OCI-LY1 (cell line): ENCODE results near the gene RAPH1.

Source experiments
- H2AFZ ChIP-seq: fragments of 200-600 bp; sonication (generic), shearing (Covaris generic); 2 replicates; pipeline ENCODE4 v1.6.0; 2014; ENCODE audit warnings: antibody characterized with exemption, mild to moderate bottlenecking, low read length
- H3F3A ChIP-seq: fragments of 200-600 bp; sonication (generic), shearing (Covaris generic); 2 replicates; pipeline ENCODE4 v1.6.0; 2014; ENCODE audit warnings: mild to moderate bottlenecking, antibody characterized with exemption, low read length, moderate library complexity; ENCODE audit not compliant: insufficient read depth
- H3K27ac ChIP-seq: fragments of 200-600 bp; sonication (generic); 2 replicates; pipeline ENCODE4 v1.5.1; 2014; ENCODE audit warnings: low read length, mixed run types, mild to moderate bottlenecking, low read depth; ENCODE audit not compliant: poor library complexity, severe bottlenecking
- H3K27me3 ChIP-seq: fragments of 200-600 bp; sonication (generic); 2 replicates; pipeline ENCODE4 v1.6.0; 2014; ENCODE audit warnings: antibody characterized with exemption, mild to moderate bottlenecking, low read length, moderate library complexity; ENCODE audit not compliant: insufficient read depth
- H3K36me3 ChIP-seq: fragments of 200-600 bp; sonication (generic); 2 replicates; pipeline ENCODE4 v1.6.1; 2014; ENCODE audit warnings: mild to moderate bottlenecking, antibody characterized with exemption, low read length, moderate library complexity, mixed read lengths; ENCODE audit not compliant: insufficient read depth
- H3K4me1 ChIP-seq: fragments of 200-600 bp; sonication (generic); 2 replicates; pipeline ENCODE4 v1.5.1; 2014; ENCODE audit warnings: mild to moderate bottlenecking, low read length, moderate library complexity; ENCODE audit not compliant: insufficient read depth, severe bottlenecking
- H3K4me2 ChIP-seq: fragments of 200-600 bp; sonication (generic), shearing (Covaris generic); 2 replicates; pipeline ENCODE4 v1.6.1; 2014; ENCODE audit warnings: low read length
- H3K4me3 ChIP-seq: fragments of 200-600 bp; sonication (generic); 2 replicates; pipeline ENCODE4 v1.5.1; 2014; ENCODE audit warnings: low read length, low read depth, mild to moderate bottlenecking, mixed read lengths; ENCODE audit not compliant: poor library complexity, severe bottlenecking
- H3K79me2 ChIP-seq: fragments of 200-600 bp; shearing (Covaris generic); 2 replicates; pipeline ENCODE4 v1.6.1; 2016; ENCODE audit warnings: mixed run types, low read length, mixed read lengths; ENCODE audit not compliant: insufficient read depth
- H3K9ac ChIP-seq: fragments of 200-600 bp; sonication (generic), shearing (Covaris generic); 2 replicates; pipeline ENCODE4 v1.6.1; 2014; ENCODE audit warnings: mild to moderate bottlenecking, low read length, mixed read lengths
- H3K9me2 ChIP-seq: fragments of 200-600 bp; sonication (generic), shearing (Covaris generic); 2 replicates; pipeline ENCODE4 v1.6.1; 2014; ENCODE audit warnings: low read depth, mild to moderate bottlenecking, low read length, mixed read lengths
- H3K9me3 ChIP-seq: fragments of 200-600 bp; shearing (Covaris generic); 2 replicates; pipeline ENCODE4 v1.6.1; 2014; ENCODE audit warnings: low read length, mixed read lengths
- H4K20me1 ChIP-seq: fragments of 200-600 bp; sonication (generic), shearing (Covaris generic); 2 replicates; pipeline ENCODE4 v1.6.0; 2016; ENCODE audit warnings: mild to moderate bottlenecking, low read length; ENCODE audit not compliant: insufficient read depth
- CTCF ChIP-seq: fragments of 200-600 bp; sonication (generic), shearing (Covaris generic); IDR thresholded peaks from 2 replicates; pipeline ENCODE4 v1.5.1; 2017; ENCODE audit warnings: mild to moderate bottlenecking, antibody characterized with exemption, low read length, moderate library complexity, mixed read lengths
- EZH2 ChIP-seq: fragments of 200-600 bp; sonication (generic), shearing (Covaris generic); IDR thresholded peaks from 2 replicates; pipeline ENCODE4 v1.8.0; 2017; ENCODE audit warnings: borderline replicate concordance, mixed run types, mild to moderate bottlenecking, antibody characterized with exemption, low read length, moderate library complexity, mixed read lengths

Gene RAPH1

GRCh38 chr2:203346612-203347011, 188.5 kb downstream of the RAPH1 start:
- no peak overlapping the region for H3K27ac ChIP-seq
- no peaks in the 10 kb centered on the region for H3K9me3 ChIP-seq
- H3K79me2 ChIP-seq: no peaks in the 10 kb centered on the region
- peaks cover 4% of the 10 kb centered on the region; the same call in 1 of the 2 replicates for H3K36me3 ChIP-seq
- TF ChIP-seq EZH2: no peak
- no peak for TF ChIP-seq CTCF
- no peak overlapping the region for H3K4me2 ChIP-seq
- H4K20me1 ChIP-seq: no peaks in the 10 kb centered on the region
- H3K4me3 ChIP-seq: no peak overlapping the region
- H3F3A ChIP-seq: no peaks in the 10 kb centered on the region
- H3K4me1 ChIP-seq: no peaks in the 10 kb centered on the region
- no peaks in the 10 kb centered on the region for H3K9me2 ChIP-seq
- no peaks in the 10 kb centered on the region for H3K27me3 ChIP-seq
- H3K9ac ChIP-seq: no peak overlapping the region
- no peak overlapping the region for H2AFZ ChIP-seq

- H2AFZ ChIP-seq: no peak overlapping the region
- no peaks in the 10 kb centered on the region for H3K27me3 ChIP-seq
- no peak overlapping the region for H3K9ac ChIP-seq
- no peaks in the 10 kb centered on the region for H3K79me2 ChIP-seq
- H3K4me3 ChIP-seq: no peak overlapping the region
- H3K27ac ChIP-seq: no peak overlapping the region
- no peaks in the 10 kb centered on the region for H4K20me1 ChIP-seq
- H3K9me2 ChIP-seq: no peaks in the 10 kb centered on the region
- peaks cover 4% of the 10 kb centered on the region; the same call in 1 of the 2 replicates for H3K36me3 ChIP-seq
- TF ChIP-seq CTCF (no peak), EZH2 (no peak)
- H3K9me3 ChIP-seq: no peaks in the 10 kb centered on the region
- no peaks in the 10 kb centered on the region for H3K4me1 ChIP-seq
- no peaks in the 10 kb centered on the region for H3F3A ChIP-seq
- no peak overlapping the region for H3K4me2 ChIP-seq
These were observed 190.4 kb downstream of the RAPH1 start for GRCh38 chr2:203344667-203345066.
